Measurements from ENCODE around the gene SPNS3.
A peak's percentile ranks its signal among the peaks of the same experiment; 100 is the strongest.

The SPNS3 gene

GRCh38 chr17:4497101-4497824 lies 63.5 kb downstream of the SPNS3 start:
- DNase-seq (ENCODE audit: low read depth), result peak; percentile 71
- no peak for TF ChIP-seq CTCF (IDR thresholded peaks at IDR 0.05; ENCODE audit: insufficient read depth, low read depth, low read length, missing control alignments)
- H3K4me3 ChIP-seq (ENCODE audit: low read length), result no peak overlapping the region

- H3K4me3 ChIP-seq (ENCODE audit: low read length), result peak within 1 kb of the TSS; percentile 21
- DNase-seq (ENCODE audit: low read depth), result peak; percentile 69
- no peak for TF ChIP-seq CTCF (IDR thresholded peaks at IDR 0.05; ENCODE audit: insufficient read depth, low read depth, low read length, missing control alignments)
Measured at GRCh38 chr17:4498461-4499397, 65.0 kb downstream of the SPNS3 start, which contains the start of gene SPNS2. Gene SPNS2 (plus strand): TSS chr17:4498881. CDS start chr17:4499048, 167 bp downstream.

- no peak for TF ChIP-seq CTCF (IDR thresholded peaks at IDR 0.05; ENCODE audit: insufficient read depth, low read depth, low read length, missing control alignments)
- H3K4me3 ChIP-seq (ENCODE audit: low read length), result peak overlapping the region; percentile 21
- peak; percentile 23 for DNase-seq (ENCODE audit: low read depth)
Measured at GRCh38 chr17:4499431-4500190, 65.9 kb downstream of the SPNS3 start.

- H3K4me3 ChIP-seq (ENCODE audit: low read length), result no peak overlapping the region
- DNase-seq (ENCODE audit: low read depth), result no peak
- TF ChIP-seq CTCF (IDR thresholded peaks at IDR 0.05; ENCODE audit: insufficient read depth, low read depth, low read length, missing control alignments), result no peak
Measured at GRCh38 chr17:4500191-4500571, 66.4 kb downstream of the SPNS3 start.

GRCh38 chr17:4501295-4501949 lies 67.7 kb downstream of the SPNS3 start:
- no peak overlapping the region for H3K4me3 ChIP-seq (ENCODE audit: low read length)
- no peak for DNase-seq (ENCODE audit: low read depth)
- TF ChIP-seq CTCF (IDR thresholded peaks at IDR 0.05; ENCODE audit: insufficient read depth, low read depth, low read length, missing control alignments), result no peak

GRCh38 chr17:4502466-4503154 lies 68.9 kb downstream of the SPNS3 start:
- DNase-seq (ENCODE audit: low read depth), result no peak
- TF ChIP-seq CTCF (IDR thresholded peaks at IDR 0.05; ENCODE audit: insufficient read depth, low read depth, low read length, missing control alignments), result no peak
- H3K4me3 ChIP-seq (ENCODE audit: low read length), result no peak overlapping the region

Data from epithelial cell of esophagus (primary cell).